Middle frontal gyrus (tissue), 1 donor: ENCODE data around the gene IL16.
"Not testable (repeated sequence)": the region's sequence is repeated elsewhere in the genome, so short reads cannot be mapped to it uniquely, and the experiment has no call there.

Experiments
- DNase-seq: peaks from one replicate; pipeline ENCODE4 v3.0.0-alpha.2; 2015; ENCODE audit warnings: low spot score; ENCODE audit errors: extremely low spot score

IL16 gene

DNA sequence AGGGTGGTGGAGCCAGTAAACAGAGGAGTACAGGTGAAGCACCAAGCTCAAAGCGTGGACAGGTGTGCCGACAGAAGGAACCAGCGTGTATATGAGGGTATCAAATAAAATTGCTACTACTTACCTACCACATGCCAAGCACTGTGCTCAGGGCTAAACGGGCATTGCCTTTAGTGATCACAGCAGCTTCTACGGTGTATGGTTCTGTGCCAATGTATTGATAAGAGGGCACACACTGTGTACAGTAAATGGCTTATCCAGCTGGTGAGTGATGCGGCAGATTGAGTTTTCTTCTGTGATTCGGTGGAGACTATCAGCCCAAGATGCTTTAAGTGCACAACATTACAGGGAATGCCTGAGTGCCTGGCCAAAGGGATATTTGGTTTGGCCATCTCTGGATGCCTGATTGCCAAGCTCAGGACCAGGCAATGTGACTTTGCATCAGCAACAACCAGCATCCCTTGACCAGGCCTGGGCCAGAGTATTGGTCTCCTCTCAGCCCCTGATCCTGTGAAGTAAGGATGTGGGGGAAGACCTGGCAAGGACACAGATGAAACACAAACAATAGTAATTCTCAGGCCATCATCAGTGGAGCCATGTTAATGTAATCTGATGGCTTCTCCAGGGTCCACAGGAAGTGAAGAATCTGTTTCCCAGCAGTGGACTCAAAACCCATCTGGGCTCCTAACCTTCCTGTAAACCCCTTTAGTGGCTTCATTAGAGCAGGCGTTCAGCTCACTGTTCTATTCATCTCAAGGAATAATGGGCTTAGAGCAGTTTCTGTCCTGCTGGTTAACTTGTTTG lies 113.2 kb downstream of the IL16 start:
- no peak for DNase-seq

- DNase-seq: no peak
Observed at GRCh38 chr15:81310480-81310879, 113.8 kb downstream of the IL16 start.

DNA sequence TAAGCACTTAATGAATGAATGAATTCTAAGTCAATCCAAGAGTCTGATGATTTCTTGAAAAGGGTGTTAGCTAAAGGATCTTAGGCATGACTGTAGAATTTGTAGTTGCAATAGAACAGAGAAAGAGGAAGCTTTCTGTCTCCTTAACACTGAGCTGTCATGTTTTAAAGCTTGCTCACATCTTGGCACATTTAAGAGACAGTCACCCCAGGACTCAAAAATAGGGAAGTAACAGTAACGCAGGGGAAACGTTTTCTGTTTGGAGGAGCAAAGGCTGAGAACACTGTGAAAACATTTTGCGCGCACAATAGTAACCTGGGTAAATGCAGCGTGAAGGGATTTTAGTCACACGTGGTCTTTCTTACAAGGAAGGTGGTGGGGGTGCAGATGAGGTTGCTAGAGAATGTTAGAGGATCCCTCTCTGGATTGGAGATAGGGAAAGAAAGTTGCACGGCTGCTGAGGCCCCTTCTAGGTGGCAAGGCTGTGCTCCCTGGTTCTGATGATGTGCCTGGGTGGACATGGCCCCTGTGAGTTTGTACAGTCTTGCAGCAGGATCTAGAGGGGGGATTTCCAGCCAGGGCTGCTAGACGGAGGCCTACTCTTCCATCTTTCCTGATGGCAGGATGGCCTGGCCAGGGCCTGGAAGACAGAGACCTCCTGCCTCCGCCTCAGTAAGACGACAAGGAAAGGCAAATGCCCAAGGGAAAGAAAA lies 115.2 kb downstream of the IL16 start:
- no peak for DNase-seq

DNA sequence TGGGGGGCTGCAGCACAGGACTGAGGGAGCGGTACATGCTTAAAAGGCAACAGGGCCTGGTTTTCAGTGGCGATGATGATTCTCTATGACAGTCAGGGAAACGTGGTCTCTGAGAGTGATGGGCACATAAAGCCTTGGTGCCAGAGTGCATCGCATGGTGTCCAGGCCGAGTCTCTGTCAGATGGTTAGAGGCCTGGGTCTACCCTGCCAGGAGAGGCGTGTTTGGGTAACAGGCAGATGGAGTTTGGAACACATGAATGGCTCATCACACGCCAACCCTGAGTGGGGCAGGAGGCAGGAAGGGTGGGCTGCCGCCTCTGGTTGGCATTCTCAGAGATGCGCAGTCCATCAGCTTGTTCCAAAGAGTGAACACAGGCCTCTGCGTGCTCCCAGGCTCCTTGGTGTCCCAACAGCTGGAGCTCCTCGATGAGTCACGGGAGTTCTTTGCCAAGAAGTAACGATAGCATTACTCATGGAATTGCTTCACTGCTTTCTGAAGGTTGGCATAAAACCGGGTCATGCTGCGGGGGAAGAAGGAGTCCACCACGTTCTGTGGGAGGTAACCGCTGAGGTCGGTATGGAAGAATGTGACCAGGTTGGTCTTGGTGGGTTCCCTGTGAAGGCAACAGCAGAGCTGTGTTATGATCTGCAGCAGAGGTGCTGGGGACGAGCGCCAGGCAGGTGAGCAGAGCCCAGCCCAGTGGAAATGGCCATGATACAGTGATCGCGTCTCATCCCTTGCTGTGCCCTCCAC lies 116.3 kb downstream of the IL16 start:
- no peak for DNase-seq

GRCh38 chr15:81313686-81314085 lies 117.0 kb downstream of the IL16 start:
- DNase-seq: no peak

DNA sequence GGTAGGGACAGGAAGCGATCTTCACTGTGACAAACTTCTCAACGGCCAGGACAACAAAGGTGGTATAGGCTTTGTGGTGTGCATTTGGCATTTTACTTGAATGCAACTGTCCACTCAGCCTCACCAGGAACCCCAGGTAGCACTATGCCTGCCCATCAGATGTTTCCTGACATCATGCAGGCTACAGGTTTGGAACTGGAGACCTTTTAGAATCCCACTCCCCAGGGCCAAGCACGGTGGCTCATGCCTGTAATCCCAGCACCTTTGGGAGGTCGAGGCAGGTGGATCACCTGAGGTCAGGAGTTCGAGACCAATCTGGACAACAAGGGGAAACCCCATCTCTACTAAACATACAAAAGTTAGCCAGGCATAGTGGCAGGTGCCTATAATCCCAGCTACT lies 117.7 kb downstream of the IL16 start:
- DNase-seq: no peak

- no peak for DNase-seq
Observed at GRCh38 chr15:81315452-81316175, 118.9 kb downstream of the IL16 start.

GRCh38 chr15:81316267-81316666 lies 119.6 kb downstream of the IL16 start:
- DNase-seq: no peak

DNA sequence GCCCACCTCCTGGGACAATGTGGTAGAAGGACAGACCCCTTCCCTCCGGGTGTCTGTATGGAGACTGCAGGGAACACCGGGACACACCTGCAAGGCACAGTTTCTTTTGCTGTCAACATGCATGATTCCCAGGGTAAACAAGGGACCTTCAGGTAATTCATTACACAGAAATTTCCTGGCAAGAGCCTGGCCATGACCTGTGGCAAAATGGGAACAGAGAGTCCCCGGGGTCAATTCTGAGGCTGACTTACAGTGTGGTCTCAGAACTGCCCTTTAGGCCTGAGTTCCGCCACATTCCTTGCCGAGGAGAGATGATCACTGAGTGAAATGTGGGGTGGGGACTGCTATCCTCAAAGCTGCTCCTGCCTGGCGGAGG lies 121.0 kb downstream of the IL16 start:
- DNase-seq: no peak

GRCh38 chr15:81321667-81322066 lies 125.0 kb downstream of the IL16 start:
- DNase-seq: no peak

GRCh38 chr15:81322676-81323253 lies 126.1 kb downstream of the IL16 start:
- DNase-seq: no peak

DNA sequence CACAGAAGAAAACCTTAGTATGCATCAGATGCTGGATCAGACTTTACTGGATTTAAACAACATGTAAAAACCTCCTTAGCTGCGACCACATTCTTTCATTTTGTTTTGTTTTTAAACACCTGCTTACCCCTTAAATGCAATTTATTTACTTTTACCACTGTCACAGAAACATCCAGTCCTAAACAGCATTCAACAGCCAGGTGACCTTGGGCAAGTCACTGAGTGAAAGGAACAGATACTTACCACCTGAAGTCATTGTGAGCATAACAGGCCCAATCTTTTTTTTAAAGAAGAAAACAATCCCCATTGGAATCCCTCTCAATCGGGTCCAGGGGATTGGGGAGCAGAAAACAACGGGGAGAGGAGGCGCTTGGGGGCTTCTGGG lies 126.9 kb downstream of the IL16 start:
- DNase-seq: no peak

DNA sequence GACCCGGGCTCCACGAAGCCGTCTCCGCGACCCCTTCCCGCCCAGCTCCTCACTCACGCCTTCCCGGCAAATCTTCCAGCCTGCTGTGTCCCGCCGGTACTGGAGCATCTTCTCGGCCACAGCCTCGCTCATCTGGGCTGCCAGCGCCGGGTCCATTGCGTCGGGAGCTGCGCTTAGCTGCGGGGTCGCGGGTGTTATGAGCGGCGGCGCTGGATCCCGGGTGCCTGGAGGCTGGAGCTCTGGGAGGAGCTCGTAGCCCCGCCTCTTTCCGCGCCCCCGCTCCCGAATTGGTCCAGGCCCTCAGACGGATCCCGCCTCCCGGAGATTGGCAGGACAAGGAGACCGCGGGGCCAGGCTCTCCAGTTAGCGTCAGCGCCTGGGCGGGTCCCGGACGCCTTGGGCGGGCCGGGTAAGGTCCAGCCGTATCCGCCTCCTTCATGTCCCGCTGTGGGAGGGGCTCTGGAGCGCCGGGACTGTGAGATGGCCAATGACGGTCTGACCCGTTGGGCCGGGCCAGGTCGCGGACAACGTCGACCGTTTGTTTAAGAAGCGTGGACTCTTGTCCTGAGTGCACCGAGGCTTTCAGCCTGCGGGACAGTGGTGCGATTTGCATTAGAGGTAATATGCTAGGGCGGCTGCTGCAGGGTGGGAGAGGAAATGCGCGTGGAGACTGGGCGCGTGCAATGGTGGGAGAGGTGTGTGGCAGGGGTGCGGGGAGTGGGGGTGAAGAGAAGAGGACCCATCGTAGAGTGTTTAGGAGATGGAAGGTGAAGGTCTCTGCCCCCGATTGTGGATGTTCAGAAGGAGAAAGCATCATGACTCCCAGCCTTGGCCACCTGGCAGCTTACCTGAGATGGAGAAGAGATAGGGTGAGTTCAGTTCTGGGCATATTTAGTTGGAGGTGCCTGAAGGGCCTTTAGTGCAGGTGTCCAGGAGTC lies 127.5 kb downstream of the IL16 start, which contains the start of gene STARD5:
TSS of gene STARD5 (minus strand) at position 198 of the 938 bp plus-strand sequence. CDS start at position 156, 42 bp downstream.
- DNase-seq: peak; percentile 97

GRCh38 chr15:81326466-81327212 lies 130.0 kb downstream of the IL16 start:
- no peak for DNase-seq

DNA sequence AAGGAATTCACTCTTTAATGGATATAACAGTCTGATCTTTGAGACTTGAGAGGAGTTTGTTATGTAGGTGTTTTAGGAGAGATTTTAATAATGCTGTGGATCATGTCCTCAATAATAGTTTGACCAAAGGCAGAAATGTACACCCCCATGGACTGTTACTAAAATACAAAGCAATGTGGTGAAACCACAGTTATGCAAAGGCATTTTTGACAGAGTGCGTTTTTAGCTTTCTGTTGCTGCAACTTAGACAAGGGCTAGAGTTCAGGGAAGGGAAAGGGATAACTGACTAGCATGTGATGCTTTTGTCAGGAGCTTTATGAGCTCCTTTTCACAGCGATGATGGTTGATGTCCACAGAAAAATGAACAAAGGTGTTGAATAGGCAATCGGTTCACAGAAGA lies 130.8 kb downstream of the IL16 start:
- no peak for DNase-seq

GRCh38 chr15:81329446-81329845 lies 132.8 kb downstream of the IL16 start:
- DNase-seq: no peak

GRCh38 chr15:81330366-81331090 lies 133.8 kb downstream of the IL16 start:
- no peak for DNase-seq

DNA sequence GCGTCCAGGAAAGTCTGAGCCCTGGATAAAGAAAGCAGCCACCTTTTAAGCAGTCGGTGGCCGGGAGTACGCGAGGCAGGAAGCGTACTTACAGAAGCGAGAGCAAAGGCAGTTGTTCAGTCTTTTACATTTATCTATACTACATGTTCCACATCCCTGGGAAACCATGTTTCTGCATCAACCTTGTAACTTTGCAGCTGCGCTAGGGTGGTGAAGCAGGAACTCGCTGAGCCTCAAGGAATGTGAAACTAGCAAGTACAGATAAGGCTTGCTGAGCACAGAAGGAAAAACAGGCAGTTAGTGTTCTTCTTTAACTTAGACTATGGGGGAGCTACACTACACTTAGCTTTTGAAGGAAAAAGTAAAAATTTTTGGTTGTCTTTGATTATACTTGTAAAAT lies 134.5 kb downstream of the IL16 start:
- DNase-seq: not testable (repeated sequence)

DNA sequence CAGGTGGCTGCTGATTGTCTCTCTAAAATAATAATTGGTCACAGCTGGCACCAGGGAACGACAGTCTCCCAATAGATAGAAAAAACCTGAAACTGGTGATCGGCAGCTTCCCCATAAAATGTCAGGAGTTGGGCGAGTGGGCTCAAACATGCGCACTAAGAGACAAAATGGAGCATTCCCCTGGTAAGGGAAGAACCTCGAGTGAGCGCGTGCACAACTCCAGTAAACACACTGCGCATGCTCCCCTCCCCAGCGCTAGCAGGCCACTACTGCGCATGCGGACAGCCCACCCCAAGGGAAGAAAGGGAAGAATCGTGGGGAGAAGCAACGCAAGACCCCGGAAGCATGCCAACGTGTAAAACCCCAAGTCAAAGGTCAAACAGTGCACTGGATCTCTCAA lies 134.9 kb downstream of the IL16 start:
- no peak for DNase-seq
